GM21737 (cell line): ENCODE measurements around the gene TTC39C.
"Not testable (repeated sequence)": the region's sequence is repeated elsewhere in the genome, so short reads cannot be mapped to it uniquely, and the experiment has no call there.

ENCODE experiments used
- ATAC-seq: cut with Tn5 transposase; IDR thresholded peaks from one replicate; pipeline ENCODE4 v1.9.1; 2021; ENCODE audit warnings: mild to moderate bottlenecking, moderate library complexity; ENCODE audit not compliant: unreplicated experiment

The TTC39C gene

GRCh38 chr18:24015639-24016631, 1.4 kb downstream of the TTC39C start:
- no peak for ATAC-seq

- no peak for ATAC-seq
Measured at GRCh38 chr18:24016643-24017042, 2.1 kb downstream of the TTC39C start.

- no peak for ATAC-seq
Measured at GRCh38 chr18:24018299-24018886, 3.8 kb downstream of the TTC39C start.

- peak; percentile 73 for ATAC-seq
Measured at GRCh38 chr18:24019641-24020331, 5.2 kb downstream of the TTC39C start.

- no peak for ATAC-seq
Measured at GRCh38 chr18:24021505-24021904, 7.0 kb downstream of the TTC39C start.

- ATAC-seq, result no peak
Measured at GRCh38 chr18:24022161-24022560, 7.6 kb downstream of the TTC39C start.

- ATAC-seq, result no peak
Measured at GRCh38 chr18:24023185-24023814, 8.7 kb downstream of the TTC39C start.

- no peak for ATAC-seq
Measured at GRCh38 chr18:24024425-24024824, 9.9 kb downstream of the TTC39C start.

- no peak for ATAC-seq
Measured at GRCh38 chr18:24026457-24026856, 11.9 kb downstream of the TTC39C start.

GRCh38 chr18:24027156-24027827, 12.7 kb downstream of the TTC39C start:
- ATAC-seq, result no peak

GRCh38 chr18:24028946-24029345, 14.4 kb downstream of the TTC39C start:
- not testable (repeated sequence) for ATAC-seq

GRCh38 chr18:24031318-24031717, 16.8 kb downstream of the TTC39C start:
- no peak for ATAC-seq

- peak; percentile 82 for ATAC-seq
Measured at GRCh38 chr18:24031916-24032315, 17.4 kb downstream of the TTC39C start.

- no peak for ATAC-seq
Measured at GRCh38 chr18:24033641-24034412, 19.3 kb downstream of the TTC39C start.

GRCh38 chr18:24035316-24035715, 20.8 kb downstream of the TTC39C start:
- no peak for ATAC-seq

- no peak for ATAC-seq
Measured at GRCh38 chr18:24039671-24040070, 25.1 kb downstream of the TTC39C start.

- ATAC-seq, result no peak
Measured at GRCh38 chr18:24041691-24042090, 27.1 kb downstream of the TTC39C start.

GRCh38 chr18:24043403-24043802, 28.8 kb downstream of the TTC39C start:
- no peak for ATAC-seq

- ATAC-seq, result no peak
Measured at GRCh38 chr18:24048261-24048660, 33.7 kb downstream of the TTC39C start.

- no peak for ATAC-seq
Measured at GRCh38 chr18:24049142-24049541, 34.6 kb downstream of the TTC39C start.
